ENCODE results near the gene THADA. TPM values are rescaled to one million over a fixed set of nuclear protein-coding genes. Genes with fewer than 3 reads are reported as not detected.

THADA gene, protein sequence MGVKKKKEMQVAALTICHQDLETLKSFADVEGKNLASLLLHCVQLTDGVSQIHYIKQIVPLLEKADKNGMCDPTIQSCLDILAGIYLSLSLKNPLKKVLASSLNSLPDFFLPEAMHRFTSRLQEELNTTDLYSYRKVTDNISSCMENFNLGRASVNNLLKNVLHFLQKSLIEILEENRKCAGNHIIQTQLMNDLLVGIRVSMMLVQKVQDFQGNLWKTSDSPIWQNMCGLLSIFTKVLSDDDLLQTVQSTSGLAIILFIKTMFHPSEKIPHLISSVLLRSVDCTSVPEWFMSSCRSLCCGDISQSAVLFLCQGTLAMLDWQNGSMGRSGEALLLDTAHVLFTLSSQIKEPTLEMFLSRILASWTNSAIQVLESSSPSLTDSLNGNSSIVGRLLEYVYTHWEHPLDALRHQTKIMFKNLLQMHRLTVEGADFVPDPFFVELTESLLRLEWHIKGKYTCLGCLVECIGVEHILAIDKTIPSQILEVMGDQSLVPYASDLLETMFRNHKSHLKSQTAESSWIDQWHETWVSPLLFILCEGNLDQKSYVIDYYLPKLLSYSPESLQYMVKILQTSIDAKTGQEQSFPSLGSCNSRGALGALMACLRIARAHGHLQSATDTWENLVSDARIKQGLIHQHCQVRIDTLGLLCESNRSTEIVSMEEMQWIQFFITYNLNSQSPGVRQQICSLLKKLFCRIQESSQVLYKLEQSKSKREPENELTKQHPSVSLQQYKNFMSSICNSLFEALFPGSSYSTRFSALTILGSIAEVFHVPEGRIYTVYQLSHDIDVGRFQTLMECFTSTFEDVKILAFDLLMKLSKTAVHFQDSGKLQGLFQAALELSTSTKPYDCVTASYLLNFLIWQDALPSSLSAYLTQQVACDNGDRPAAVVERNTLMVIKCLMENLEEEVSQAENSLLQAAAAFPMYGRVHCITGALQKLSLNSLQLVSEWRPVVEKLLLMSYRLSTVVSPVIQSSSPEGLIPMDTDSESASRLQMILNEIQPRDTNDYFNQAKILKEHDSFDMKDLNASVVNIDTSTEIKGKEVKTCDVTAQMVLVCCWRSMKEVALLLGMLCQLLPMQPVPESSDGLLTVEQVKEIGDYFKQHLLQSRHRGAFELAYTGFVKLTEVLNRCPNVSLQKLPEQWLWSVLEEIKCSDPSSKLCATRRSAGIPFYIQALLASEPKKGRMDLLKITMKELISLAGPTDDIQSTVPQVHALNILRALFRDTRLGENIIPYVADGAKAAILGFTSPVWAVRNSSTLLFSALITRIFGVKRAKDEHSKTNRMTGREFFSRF (N-terminal part only)
- 28.3 and 32.1 TPM in 2 replicates for total RNA-seq
- long read RNA-seq, partial matches to known transcripts: 28 of 46 reads
- long read RNA-seq, other reads (novel, unspliced or antisense): 18 of 46 reads

DNA sequence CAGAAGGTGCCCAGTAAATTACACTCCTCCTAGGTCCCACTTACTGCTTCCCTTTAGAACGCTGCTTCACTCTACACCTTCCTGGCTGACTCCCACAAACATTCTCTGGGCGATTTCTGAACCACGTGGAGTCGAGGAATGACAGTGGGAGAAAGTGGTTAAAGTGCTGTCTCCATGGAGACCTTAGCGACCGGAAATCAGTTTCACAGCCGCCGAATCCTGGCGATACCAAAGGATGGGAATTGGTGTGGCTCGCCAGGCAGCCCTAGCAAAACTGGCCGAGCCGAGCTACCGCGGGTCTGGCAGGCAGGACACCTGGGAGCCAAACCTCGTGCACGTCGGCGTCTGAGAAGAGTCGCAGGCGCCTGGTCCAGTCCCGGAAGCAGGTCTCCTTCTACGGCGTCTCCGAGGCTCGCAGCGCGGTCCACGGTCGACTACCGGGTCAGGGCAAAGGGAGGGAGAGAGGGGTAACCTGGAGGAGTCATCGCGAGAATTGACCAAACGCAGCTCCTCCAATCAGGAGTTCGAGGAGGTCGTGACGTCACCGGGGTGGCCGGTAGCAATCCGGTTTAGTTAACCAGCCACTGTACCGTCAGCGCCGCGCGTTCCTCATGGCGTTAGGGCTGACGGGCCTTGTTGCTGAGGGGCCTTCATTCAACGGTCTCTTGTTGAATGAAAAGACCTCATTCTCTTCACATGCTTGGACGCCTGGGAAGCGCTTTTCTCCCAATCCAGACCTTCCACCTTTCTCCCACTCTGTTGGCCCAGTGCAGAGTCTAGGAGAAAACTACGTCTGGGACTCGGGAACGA lies at the start of gene THADA:
THADA (minus strand) TSS at position 436 of the 810 bp plus-strand sequence. CDS start 3,646 bp downstream, outside the sequence.
- Mint-ChIP-seq H3K27ac (ENCODE audit: unreplicated experiment) (peak within 1 kb of the TSS; percentile 98), H3K9me3 (ENCODE audit: unreplicated experiment) (no peaks in the 10 kb centered on the region), H3K27me3 (ENCODE audit: unreplicated experiment) (peaks cover 4% of the 10 kb centered on the region), H3K4me3 (ENCODE audit: unreplicated experiment) (peak within 1 kb of the TSS; percentile 92), H3K36me3 (ENCODE audit: unreplicated experiment) (no peaks in the 10 kb centered on the region), H3K4me1 (ENCODE audit: unreplicated experiment) (peaks cover 31% of the 10 kb centered on the region)
- DNase-seq (ENCODE audit: extremely low spot score, unreplicated experiment): peak; percentile 99
- TF ChIP-seq, protein P1, sequence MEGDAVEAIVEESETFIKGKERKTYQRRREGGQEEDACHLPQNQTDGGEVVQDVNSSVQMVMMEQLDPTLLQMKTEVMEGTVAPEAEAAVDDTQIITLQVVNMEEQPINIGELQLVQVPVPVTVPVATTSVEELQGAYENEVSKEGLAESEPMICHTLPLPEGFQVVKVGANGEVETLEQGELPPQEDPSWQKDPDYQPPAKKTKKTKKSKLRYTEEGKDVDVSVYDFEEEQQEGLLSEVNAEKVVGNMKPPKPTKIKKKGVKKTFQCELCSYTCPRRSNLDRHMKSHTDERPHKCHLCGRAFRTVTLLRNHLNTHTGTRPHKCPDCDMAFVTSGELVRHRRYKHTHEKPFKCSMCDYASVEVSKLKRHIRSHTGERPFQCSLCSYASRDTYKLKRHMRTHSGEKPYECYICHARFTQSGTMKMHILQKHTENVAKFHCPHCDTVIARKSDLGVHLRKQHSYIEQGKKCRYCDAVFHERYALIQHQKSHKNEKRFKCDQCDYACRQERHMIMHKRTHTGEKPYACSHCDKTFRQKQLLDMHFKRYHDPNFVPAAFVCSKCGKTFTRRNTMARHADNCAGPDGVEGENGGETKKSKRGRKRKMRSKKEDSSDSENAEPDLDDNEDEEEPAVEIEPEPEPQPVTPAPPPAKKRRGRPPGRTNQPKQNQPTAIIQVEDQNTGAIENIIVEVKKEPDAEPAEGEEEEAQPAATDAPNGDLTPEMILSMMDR (IDR thresholded peaks at IDR 0.05): no peak

DNA sequence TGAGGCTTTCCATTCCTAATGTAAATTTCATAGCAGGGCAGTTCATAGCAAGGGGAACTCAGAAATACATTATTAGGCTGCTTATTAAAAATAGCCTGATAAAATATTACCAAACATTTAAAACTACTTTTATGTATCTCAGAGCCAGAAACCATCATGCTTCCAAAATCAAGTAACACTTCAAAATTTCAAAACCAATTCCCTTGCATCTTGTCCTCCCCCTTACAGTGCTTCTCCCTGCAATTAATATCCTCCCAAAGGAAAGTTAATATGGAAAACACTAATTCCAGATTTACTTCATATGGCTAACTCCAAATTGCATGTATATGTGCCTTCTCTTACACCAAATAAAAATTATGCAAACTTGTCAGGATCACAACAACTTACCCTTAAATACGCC lies 47.8 kb upstream of the THADA start:
- Mint-ChIP-seq H3K9me3 (ENCODE audit: unreplicated experiment) (no peaks in the 10 kb centered on the region), H3K4me3 (ENCODE audit: unreplicated experiment) (no peak overlapping the region), H3K27me3 (ENCODE audit: unreplicated experiment) (no peaks in the 10 kb centered on the region), H3K36me3 (ENCODE audit: unreplicated experiment) (no peaks in the 10 kb centered on the region), H3K4me1 (ENCODE audit: unreplicated experiment) (peaks cover 4% of the 10 kb centered on the region), H3K27ac (ENCODE audit: unreplicated experiment) (no peak overlapping the region)
- DNase-seq (ENCODE audit: extremely low spot score, unreplicated experiment): no peak
- TF ChIP-seq, protein P1 (IDR thresholded peaks at IDR 0.05): no peak

DNA sequence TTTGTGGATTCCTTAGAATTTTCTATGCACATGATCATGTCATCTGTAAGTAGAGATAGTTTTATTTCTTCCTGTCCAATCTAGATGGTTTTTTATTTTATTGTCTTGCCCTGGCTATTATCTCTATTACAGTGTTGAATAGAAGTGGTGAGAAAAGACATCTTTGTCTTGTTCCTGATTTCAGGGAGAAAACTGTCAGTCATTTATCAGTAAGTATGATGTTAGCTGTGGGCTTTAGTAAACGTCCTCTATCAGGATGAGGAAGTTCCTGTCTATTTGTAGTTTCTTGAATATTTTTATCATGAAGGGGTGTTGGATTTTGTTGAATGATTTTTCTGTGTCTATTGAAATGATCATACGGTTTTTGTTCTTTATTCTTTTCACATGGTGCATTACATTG lies 46.5 kb upstream of the THADA start:
- Mint-ChIP-seq H3K4me3 (ENCODE audit: unreplicated experiment) (no peak overlapping the region), H3K4me1 (ENCODE audit: unreplicated experiment) (peaks cover 10% of the 10 kb centered on the region), H3K9me3 (ENCODE audit: unreplicated experiment) (no peaks in the 10 kb centered on the region), H3K27ac (ENCODE audit: unreplicated experiment) (no peak overlapping the region), H3K36me3 (ENCODE audit: unreplicated experiment) (no peaks in the 10 kb centered on the region), H3K27me3 (ENCODE audit: unreplicated experiment) (no peaks in the 10 kb centered on the region)
- DNase-seq (ENCODE audit: extremely low spot score, unreplicated experiment): no peak
- TF ChIP-seq, protein P1 (IDR thresholded peaks at IDR 0.05): no peak

DNA sequence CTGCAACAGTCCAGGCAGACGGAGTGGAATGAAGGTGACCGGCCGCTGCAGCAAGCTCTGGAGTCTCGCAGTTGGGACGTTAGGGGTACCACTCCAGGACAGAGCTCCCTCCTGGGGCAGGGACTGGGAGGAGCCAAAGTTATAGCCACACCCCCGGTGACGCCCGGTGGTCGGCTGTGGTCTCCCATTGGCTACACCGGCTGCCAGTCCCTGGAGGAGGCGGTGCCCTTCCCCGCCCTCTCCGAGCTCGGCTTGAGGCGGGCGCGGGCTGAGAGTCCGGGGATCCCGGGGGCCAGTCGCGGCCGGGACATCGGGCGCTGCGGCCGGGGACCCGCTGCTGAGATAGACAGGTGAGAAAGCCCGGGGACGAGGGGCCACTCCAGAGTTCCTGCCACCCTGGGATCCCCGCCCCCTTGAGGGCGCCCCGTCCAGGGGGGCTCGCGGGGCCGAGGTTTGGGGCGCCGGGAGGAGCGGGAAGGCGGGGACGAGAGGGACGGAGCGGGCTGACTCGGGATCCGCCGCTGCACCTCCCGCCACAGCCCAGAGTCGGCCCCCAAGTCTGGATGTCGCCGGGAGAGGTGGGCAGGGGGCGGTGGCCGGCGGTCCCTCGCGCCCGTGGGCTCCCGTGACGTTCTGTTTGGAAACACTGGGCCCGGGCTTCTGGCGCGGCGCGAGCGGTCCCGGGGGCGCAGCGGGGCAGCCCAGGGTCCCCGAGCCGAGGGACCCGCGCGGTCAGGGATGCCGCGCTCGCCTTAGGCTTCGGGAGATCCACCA lies 41.4 kb upstream of the THADA start, which contains the start of gene PLEKHH2:
PLEKHH2 (plus strand) TSS at position 231 of the 774 bp plus-strand sequence. CDS start 7,414 bp downstream, outside the sequence.
- Mint-ChIP-seq H3K9me3 (ENCODE audit: unreplicated experiment) (no peaks in the 10 kb centered on the region), H3K4me3 (ENCODE audit: unreplicated experiment) (peak within 1 kb of the TSS; percentile 75), H3K27ac (ENCODE audit: unreplicated experiment) (no peak within 1 kb of the TSS), H3K27me3 (ENCODE audit: unreplicated experiment) (peaks cover 16% of the 10 kb centered on the region), H3K4me1 (ENCODE audit: unreplicated experiment) (peaks cover 31% of the 10 kb centered on the region), H3K36me3 (ENCODE audit: unreplicated experiment) (no peaks in the 10 kb centered on the region)
- peak; percentile 97 for DNase-seq (ENCODE audit: extremely low spot score, unreplicated experiment)
- TF ChIP-seq, protein P1 (IDR thresholded peaks at IDR 0.05): no peak

Data from osteocyte (in vitro differentiated cells).